Esophagus muscularis mucosa (tissue), 4 donors: ENCODE measurements around the gene ZNF892. TPM values are rescaled to one million over a fixed set of nuclear protein-coding genes. Genes with fewer than 3 reads are reported as not detected.

ENCODE experiments used
- DNase-seq: peaks from one replicate; pipeline ENCODE4 v3.0.0-alpha.2; 2017; ENCODE audit errors: extremely low spot score
- H3K27ac ChIP-seq, 4 donors: fragments of 200-600 bp; sonication (generic); replicated peaks in 1 of 4; 1 replicate in 3 of 4; 2 replicates in 1 of 4; pipeline ENCODE4 v1.5.1; 2016 to 2019; ENCODE audit warnings: mild to moderate bottlenecking in 1 of 4
- H3K27me3 ChIP-seq, 4 donors: fragments of 200-600 bp; sonication (generic); one replicate each; pipeline versions ENCODE4 v1.5.1 to v1.6.0; 2016 to 2019
- H3K36me3 ChIP-seq, 4 donors: fragments of 200-600 bp; sonication (generic); one replicate each; pipeline ENCODE4 v1.5.1; 2016 to 2019
- H3K4me1 ChIP-seq, 4 donors: fragments of 200-600 bp; sonication (generic); one replicate each; pipeline ENCODE4 v1.5.1; 2016 to 2019
- H3K4me3 ChIP-seq, 4 donors: fragments of 200-600 bp; sonication (generic); 1 replicate in 2 of 4; 2 replicates in 2 of 4; pipeline ENCODE4 v1.5.1; 2016 to 2019; ENCODE audit warnings: mild to moderate bottlenecking in 4 of 4, moderate library complexity in 1 of 4
- H3K9me3 ChIP-seq, 4 donors: fragments of 200-600 bp; sonication (generic); 1 replicate in 3 of 4; 2 replicates in 1 of 4; pipeline ENCODE4 v1.5.1; 2016 to 2019
- EP300 ChIP-seq: sonication (generic); formaldehyde crosslinking; IDR thresholded peaks from one replicate; pipeline ENCODE4 v1.6.1; 2017; ENCODE audit warnings: antibody characterized with exemption
- POLR2A ChIP-seq: fragments of 450-650 bp; IDR thresholded peaks from one replicate; pipeline ENCODE4 v1.6.1; 2017; ENCODE audit warnings: antibody characterized with exemption, moderate library complexity, mild to moderate bottlenecking, low read depth
- POLR2AphosphoS5 ChIP-seq, 2 donors: sonication (generic); formaldehyde crosslinking; IDR thresholded peaks; one replicate each; pipeline ENCODE4 v1.6.1; 2017; ENCODE audit warnings: antibody characterized with exemption in 2 of 2
- WGBS: methylation state at CpG from one replicate; pipeline ENCODE4 v1.1.5; 2018; 5-methylcytosine and 5-hydroxymethylcytosine counted together
- intact Hi-C: fragments of 100-400 bp; cut with DNase I; formaldehyde crosslinking; loops from one replicate; pipeline ENCODE4 v1.15.1; 2023
- total RNA-seq, 4 donors: library from RNA; depleted of rRNA; stranded (reverse); fragments of >200 nt; gene quantifications; one replicate each; pipeline versions ENCODE4 v1.1.0 to v1.2.1, GENCODE V29; 2016
- TF ChIP-seq, protein P1 (sequence below), 3 experiments: fragments of 200-600 bp in 2 of 3; fragments of 450-650 bp in 1 of 3; sonication (generic) in 2 of 3; IDR thresholded peaks; one replicate each; pipeline ENCODE4 v1.5.1; 2017 to 2019; ENCODE audit warnings: antibody characterized with exemption in 3 of 3, mild to moderate bottlenecking in 2 of 3, moderate library complexity in 1 of 3

ZNF892 gene
- total RNA-seq, 4 donors from 2014 or later = 3.5 to 12.0 (median 7.6) TPM

DNA sequence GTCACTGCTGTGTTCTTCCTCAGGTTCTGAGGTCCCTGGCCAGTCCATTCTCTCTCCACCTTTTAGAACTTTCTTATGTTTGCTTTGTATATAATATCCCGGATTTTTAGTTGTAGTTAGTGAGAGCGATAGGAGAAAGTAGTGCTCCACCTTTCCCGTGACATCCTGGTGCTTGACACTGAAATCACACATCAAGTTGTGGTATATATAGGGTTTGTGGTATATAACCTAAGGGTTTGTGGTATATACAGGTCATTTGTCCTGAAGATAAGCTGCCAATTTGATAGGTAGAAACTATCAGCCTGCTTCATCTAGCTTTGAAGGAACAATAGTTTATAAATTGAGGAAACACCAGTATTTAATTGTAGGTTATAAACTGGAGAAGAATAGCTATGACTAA is 13.1 kb downstream of the ZNF892 start:
- DNase-seq = no peak
- no peak overlapping the region for H3K4me3 ChIP-seq
- peaks cover 15 to 85% (median 33%) of the 10 kb centered on the region in 4 donors for H3K36me3 ChIP-seq
- no peaks in the 10 kb centered on the region for H3K27me3 ChIP-seq
- no peaks in the 10 kb centered on the region for H3K4me1 ChIP-seq
- WGBS = 97% methylated on average over 3 of the region's 3 CpGs
- TF ChIP-seq, protein P1, sequence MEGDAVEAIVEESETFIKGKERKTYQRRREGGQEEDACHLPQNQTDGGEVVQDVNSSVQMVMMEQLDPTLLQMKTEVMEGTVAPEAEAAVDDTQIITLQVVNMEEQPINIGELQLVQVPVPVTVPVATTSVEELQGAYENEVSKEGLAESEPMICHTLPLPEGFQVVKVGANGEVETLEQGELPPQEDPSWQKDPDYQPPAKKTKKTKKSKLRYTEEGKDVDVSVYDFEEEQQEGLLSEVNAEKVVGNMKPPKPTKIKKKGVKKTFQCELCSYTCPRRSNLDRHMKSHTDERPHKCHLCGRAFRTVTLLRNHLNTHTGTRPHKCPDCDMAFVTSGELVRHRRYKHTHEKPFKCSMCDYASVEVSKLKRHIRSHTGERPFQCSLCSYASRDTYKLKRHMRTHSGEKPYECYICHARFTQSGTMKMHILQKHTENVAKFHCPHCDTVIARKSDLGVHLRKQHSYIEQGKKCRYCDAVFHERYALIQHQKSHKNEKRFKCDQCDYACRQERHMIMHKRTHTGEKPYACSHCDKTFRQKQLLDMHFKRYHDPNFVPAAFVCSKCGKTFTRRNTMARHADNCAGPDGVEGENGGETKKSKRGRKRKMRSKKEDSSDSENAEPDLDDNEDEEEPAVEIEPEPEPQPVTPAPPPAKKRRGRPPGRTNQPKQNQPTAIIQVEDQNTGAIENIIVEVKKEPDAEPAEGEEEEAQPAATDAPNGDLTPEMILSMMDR (IDR thresholded peaks at IDR 0.05) = no peak
- TF ChIP-seq POLR2A = no peak
- TF ChIP-seq EP300 = no peak
- intact Hi-C loops = no loop called here
- H3K27ac ChIP-seq = no peak overlapping the region
- peaks cover 4 to 100% (median 84%) of the 10 kb centered on the region in 4 donors for H3K9me3 ChIP-seq

DNA sequence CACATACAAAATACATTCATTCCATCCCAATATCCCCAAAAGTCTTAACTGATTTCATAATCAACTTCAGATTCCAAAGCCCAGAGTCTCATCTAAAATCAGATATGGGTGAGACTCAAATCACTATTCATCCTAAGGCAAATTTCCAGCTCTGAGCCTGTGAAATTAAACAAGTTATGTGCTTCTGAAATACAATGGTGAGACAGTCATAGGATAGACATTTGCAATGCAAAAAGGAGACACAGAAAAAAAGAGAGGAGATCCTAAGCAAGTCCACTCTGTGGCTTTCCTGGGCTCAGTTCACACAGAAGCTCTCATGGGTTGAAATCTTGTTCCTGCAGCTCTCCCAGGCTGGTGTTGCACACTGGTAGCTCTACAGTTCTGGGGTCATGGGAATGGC is 18.3 kb downstream of the ZNF892 start:
- peaks cover 0 to 33% (median 9%) of the 10 kb centered on the region in 4 donors for H3K36me3 ChIP-seq
- H3K27me3 ChIP-seq = no peaks in the 10 kb centered on the region
- peaks cover 0 to 83% (median 56%) of the 10 kb centered on the region in 4 donors for H3K9me3 ChIP-seq
- H3K4me1 ChIP-seq = no peaks in the 10 kb centered on the region
- intact Hi-C loops = no loop called here
- DNase-seq = no peak
- no peak overlapping the region for H3K27ac ChIP-seq
- no peak overlapping the region for H3K4me3 ChIP-seq
- TF ChIP-seq EP300 (no peak), POLR2AphosphoS5 (IDR thresholded peaks at IDR 0.05) (no peak), POLR2A (no peak)
- TF ChIP-seq, protein P1 (IDR thresholded peaks at IDR 0.05) = no peak

DNA sequence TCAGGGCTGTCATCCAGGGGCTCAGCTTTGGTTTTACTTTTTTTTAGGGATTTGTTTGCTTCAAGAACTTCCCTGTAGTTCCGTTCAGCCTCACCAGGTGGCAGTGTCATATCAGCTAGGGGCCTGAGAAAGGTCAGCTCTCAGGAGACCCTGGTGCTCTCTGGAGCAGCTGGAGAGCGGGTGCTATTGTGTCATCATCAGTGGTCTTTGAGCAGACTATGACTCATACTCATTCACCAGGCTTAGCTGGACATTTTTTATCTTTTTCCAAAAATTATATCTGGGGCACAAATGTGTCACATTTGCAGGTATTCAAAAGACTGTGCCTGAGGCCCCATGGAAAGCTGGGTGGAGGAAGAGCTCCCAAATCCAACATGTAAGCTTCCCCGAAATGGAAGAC is 24.4 kb downstream of the ZNF892 start:
- no peaks in the 10 kb centered on the region for H3K27me3 ChIP-seq
- DNase-seq = no peak
- WGBS = 53% methylated on average over 3 of the region's 3 CpGs
- no peak for TF ChIP-seq POLR2A
- TF ChIP-seq, protein P1 (IDR thresholded peaks at IDR 0.05) = peak in 1 of 3 experiments; percentile 33
- intact Hi-C loops = no loop called here
- no peak overlapping the region for H3K27ac ChIP-seq
- H3K4me3 ChIP-seq = no peak overlapping the region
- H3K4me1 ChIP-seq = no peaks in the 10 kb centered on the region
- no peaks in the 10 kb centered on the region for H3K36me3 ChIP-seq
- H3K9me3 ChIP-seq = peaks cover 0 to 73% (median 35%) of the 10 kb centered on the region in 4 donors

DNA sequence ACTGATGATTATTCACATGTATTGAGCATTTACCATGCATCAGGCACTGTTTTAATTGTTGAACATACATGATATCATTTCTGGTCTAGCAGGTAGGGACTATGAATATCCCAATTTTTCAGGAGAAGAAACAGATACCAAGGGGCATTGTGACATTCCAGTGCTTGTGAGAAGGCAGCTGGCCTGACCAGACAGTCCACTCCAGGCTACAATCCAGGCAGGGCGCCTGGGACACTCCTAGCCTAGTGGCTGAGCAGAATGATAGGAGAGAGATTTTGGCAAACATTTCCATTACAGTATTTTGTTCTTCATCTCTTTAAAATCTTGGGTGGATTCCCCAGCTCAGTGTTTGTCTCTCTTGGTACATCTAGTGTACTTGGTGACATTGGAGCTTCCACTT is 24.9 kb downstream of the ZNF892 start:
- no peak for DNase-seq
- TF ChIP-seq POLR2AphosphoS5 (IDR thresholded peaks at IDR 0.05) (no peak), POLR2A (no peak), EP300 (no peak)
- Histone ChIP-seq H3K9me3 (peaks cover 0 to 68% (median 34%) of the 10 kb centered on the region in 4 donors), H3K27ac (no peak overlapping the region), H3K27me3 (no peaks in the 10 kb centered on the region), H3K4me3 (no peak overlapping the region), H3K36me3 (no peaks in the 10 kb centered on the region), H3K4me1 (no peaks in the 10 kb centered on the region)
- intact Hi-C loops = no loop called here
- WGBS = 100% methylated on average over 1 of the region's 1 CpG

DNA sequence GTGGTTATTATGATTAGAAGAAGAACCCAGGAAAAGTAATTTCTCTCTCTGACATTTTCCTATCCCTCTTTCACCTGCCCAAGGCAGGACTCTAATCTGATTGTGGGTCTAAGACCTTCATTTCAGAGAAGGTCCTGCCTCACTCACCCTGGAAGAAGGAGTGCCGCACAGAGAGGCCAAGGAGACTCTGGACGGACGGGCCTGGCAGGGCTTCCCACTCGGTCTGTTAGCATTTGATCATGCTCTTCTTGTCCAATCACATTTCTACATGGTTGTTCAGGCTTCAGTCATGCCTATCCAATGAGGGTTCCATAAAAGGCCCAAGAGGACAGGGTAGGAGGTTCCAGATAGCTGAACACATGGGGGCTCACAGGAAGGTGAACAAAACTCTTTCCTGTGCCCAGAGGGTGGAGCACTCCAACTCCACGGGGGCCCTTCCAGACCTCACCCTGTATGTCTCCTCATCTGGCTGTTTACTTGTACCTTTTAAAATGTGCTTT is 27.0 kb downstream of the ZNF892 start:
- WGBS = 96% methylated on average over 5 of the region's 5 CpGs

More for the DNA sequence above, 27.0 kb downstream of the ZNF892 start:
- Histone ChIP-seq H3K9me3 (peaks cover 0 to 62% (median 34%) of the 10 kb centered on the region in 4 donors), H3K4me3 (no peak overlapping the region), H3K27ac (no peak overlapping the region), H3K4me1 (no peaks in the 10 kb centered on the region), H3K27me3 (no peaks in the 10 kb centered on the region), H3K36me3 (no peaks in the 10 kb centered on the region)
- TF ChIP-seq POLR2A (no peak), POLR2AphosphoS5 (IDR thresholded peaks at IDR 0.05) (no peak), EP300 (no peak)
- TF ChIP-seq, protein P1 (IDR thresholded peaks at IDR 0.05) = no peak
- no peak for DNase-seq
- intact Hi-C loops = no loop called here
